GM19467 (cell line): Measurements from ENCODE around the gene ARPC4.

Experiments
- ATAC-seq: cut with Tn5 transposase; IDR thresholded peaks from one replicate; pipeline ENCODE4 v1.9.1; 2021; ENCODE audit warnings: mild to moderate bottlenecking, moderate library complexity; ENCODE audit not compliant: unreplicated experiment

ARPC4 gene

GRCh38 chr3:9792405-9793160, at the start of gene ARPC4, which contains the start of gene TADA3:
Gene ARPC4 (plus strand): TSS chr3:9793082. CDS start chr3:9793122, 40 bp downstream.
Gene TADA3 (minus strand): TSS chr3:9792473. CDS start chr3:9791466, 1,007 bp downstream.
- ATAC-seq: peak; percentile 74

DNA sequence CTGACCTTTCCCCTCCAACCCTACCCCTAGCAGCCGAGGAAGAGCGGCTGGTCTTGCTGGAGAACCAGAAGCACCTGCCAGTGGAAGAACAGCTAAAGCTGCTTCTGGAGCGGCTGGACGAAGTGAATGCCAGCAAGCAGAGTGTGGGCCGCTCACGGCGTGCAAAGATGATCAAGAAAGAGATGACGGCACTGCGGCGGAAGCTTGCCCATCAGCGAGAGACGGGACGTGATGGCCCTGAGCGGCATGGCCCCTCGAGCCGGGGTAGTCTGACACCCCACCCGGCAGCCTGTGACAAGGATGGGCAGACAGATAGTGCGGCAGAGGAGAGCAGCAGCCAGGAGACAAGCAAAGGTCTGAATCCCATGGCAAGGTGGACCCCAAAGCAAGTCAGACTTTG, 49.3 kb upstream of the ARPC4 start:
- ATAC-seq: no peak

GRCh38 chr3:9744162-9744561, 48.7 kb upstream of the ARPC4 start:
- no peak for ATAC-seq

GRCh38 chr3:9745521-9745920, 47.4 kb upstream of the ARPC4 start:
- no peak for ATAC-seq

DNA sequence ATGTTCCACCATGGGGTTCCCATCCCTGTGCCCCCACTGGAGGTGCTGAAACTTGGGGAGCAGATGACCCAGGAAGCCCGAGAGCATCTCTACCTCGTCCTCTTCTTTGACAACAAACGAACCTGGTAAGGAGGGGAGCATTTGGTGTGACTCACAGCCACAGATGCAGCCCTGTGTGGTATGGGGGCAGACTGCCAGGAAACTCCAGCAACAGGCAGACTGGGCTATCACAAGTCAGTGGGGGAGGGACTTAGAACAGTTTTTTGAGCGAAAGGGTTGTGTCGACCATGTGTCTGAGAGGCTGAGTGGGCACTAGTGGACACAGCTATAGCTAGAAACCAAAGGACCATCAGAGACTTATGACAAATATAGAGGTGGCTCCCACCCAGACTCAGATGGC, 46.6 kb upstream of the ARPC4 start:
- ATAC-seq: no peak

DNA sequence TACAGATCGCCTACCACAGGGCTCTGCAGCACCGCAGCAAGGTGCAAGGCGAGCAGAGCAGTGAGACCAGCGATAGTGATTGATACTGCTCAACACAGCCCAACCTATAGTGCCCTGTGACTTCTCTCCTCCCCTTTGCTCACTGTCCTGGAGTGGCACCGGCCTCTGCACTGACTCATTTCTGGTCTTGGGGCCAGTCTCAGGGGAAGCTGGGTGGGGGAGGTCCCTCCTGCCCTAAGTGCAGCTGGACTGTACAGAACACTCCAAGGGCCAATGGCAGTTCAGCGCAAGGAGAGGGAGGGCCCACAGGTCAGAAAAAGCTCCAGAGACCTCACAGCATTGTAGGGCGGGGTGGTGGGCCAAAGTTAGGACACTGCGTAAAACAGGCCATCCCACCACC, 45.6 kb upstream of the ARPC4 start:
- ATAC-seq: no peak

- ATAC-seq: no peak
Observed at GRCh38 chr3:9748031-9748430, 44.9 kb upstream of the ARPC4 start.

DNA sequence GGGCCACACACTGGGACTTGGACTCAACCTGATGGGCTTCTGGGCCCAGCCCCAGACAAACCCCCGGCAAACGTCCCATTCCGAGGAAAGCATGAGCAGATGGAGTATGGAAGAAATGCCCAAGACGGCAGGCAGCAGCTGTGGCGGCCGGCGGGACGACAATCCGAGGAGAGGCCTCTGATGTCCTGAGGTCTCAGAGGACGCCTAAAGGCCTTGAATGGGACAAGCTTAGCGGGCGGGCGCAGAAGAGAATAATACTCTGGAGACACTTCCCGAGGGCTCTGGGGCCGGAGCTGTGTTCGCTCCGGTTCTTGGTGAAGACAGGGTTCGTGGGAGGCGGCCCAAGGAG, 43.6 kb upstream of the ARPC4 start:
- ATAC-seq: no peak

GRCh38 chr3:9749645-9750555, 43.0 kb upstream of the ARPC4 start, which contains the start of gene OGG1:
Gene OGG1 (plus strand): TSS chr3:9749952. CDS start chr3:9750287, 335 bp downstream.
- peak; percentile 86 for ATAC-seq

GRCh38 chr3:9750556-9751411, 42.1 kb upstream of the ARPC4 start:
- ATAC-seq: no peak

DNA sequence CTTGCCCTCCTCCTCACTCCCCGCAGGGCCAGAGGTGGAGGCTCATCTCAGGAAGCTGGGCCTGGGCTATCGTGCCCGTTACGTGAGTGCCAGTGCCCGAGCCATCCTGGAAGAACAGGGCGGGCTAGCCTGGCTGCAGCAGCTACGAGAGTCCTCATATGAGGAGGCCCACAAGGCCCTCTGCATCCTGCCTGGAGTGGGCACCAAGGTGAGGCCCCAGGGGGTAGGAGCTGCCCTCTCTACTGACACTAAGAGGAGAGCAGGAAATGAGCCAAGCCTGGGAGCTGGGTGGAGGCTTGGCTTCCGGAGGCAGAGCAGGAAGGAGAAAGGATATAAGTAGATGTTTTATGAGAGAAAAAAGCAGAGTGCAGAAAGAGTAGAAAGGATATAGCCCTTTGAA, 38.2 kb upstream of the ARPC4 start:
- ATAC-seq: no peak

DNA sequence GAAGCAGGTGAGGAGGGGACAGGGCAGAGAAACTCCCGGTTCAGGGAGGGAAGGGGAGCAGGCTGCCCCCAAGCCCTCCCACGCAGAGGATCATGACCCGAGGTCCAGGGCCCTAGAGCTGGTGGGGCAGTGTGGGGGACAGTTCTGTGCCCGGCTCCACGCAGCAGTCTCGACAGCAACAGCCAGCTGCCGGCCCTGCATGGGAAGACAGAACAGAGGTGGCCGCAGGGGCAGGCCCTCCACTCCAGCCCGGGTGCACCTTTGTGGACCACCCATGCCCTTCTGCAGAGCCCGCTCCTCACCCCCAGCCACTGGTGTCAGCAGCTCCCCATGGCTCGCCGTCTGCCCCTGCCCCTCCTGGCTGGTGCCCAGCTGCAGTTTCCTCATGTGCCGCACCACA, 35.5 kb upstream of the ARPC4 start:
- ATAC-seq: no peak

- ATAC-seq: no peak
Observed at GRCh38 chr3:9760779-9761505, 31.9 kb upstream of the ARPC4 start.

DNA sequence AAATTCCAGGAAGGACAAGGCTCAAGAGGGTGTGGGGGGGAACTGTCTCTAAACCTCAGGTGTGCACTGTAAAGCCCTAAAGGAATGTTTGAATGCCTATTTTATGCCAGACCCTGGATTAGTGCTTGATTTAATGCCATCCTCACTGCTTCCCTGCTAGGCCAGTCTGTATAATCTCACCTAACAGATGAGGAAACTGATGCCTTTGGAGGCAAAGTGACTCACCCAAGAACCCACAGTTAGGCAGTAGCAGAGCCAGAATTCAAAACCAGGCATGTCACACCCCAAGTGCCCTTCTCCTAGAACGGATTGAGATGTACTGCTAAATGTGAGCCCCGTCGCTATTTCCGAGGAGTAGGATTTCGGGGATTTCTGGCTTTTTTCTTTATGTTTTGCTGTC, 31.0 kb upstream of the ARPC4 start:
- ATAC-seq: no peak

- ATAC-seq: no peak
Observed at GRCh38 chr3:9762871-9763270, 30.0 kb upstream of the ARPC4 start.

DNA sequence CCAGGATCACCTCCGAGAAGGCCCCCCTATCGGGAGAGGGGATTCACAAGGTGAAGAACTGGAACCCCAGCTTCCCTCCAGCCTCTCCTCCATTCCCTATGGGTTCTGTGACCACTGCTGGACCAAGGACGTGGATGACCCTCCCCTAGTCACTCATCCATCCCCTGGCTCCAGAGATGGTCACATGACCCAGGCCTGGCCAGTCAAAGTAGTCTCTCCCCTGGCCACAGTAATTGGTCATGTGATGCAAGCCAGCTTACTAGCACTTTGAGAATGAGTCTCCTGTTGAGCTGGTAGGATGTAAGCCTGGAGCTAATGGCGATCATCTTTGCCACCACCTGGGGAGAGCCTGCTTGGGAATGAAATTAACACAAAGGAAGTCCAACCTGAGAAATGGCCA, 27.0 kb upstream of the ARPC4 start:
- ATAC-seq: no peak

DNA sequence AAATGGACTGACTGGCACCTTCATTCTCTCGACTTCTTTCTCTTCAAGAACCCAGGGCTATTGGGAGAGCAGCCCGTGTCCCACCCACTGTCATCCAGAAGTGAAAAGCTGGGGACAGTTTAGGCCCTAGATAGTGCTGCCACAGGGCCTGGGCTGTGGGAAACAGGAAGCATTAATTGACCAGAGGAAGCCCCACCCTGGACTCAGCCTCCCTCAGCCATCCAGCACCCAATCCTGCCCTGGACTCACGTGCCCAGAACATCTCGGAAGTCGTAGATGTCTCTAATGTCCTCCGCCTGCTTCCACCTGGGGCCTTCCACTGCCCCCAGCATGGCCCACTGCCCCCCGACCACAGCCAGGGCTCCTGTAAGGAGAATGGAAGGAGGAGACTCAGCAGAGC, 25.5 kb upstream of the ARPC4 start:
- no peak for ATAC-seq

DNA sequence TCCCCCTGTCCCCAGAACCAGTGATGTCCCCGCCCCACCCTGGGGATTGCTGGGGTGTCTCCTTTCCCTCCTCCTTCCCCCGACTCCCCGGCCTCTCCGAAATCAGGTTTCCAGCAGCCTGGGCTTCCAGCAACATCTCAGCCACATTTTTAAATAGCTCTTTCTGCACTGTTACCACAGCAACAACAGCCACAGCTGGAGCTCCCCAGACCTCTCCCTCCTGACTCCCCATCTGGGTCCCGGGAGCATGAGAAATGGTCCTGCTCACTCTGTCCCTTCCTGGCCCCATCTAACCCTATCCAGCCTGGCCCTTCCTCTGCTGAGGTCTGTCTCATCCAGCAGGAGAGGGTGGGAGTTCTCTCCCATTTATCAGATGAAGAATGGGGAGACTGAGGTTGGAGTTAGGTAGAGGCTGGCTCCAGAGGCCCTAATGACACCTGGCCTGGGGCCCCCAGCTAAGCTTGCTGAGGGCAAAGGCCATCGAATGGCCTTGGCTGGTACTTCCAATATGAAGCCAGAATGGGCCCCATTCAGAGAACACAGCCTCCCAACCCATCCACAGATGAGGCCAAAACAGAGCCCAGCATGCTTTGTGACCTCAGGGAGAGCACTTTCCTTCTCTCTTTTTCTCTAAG, 24.6 kb upstream of the ARPC4 start:
- no peak for ATAC-seq

DNA sequence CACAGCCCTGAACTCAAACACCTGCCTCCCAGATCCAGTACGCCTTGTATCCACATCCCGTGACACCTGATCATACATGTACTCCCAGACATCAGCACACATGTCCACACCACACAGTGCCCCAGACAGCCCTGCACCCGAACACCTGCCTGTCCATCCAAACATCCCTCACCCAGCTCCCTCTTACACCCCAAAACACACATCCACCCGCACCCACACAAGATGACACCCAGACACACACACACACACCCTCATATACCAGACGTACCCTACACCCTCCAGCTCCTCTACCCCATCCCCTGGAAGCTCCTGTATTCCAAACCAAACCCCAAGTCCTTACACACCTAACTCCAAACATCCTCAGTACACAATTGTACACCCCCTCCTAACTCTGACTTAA, 23.9 kb upstream of the ARPC4 start:
- ATAC-seq: no peak
